T-helper 1 cell treated with Interleukin-12 subunit alpha and Interleukin-12 subunit beta and Interleukin-4 antibody, amounts not matched to agents 30 μg/mL and 1 μg/mL, for 36 hours (primary cell): ENCODE measurements around the gene ASXL3.

Experiments used
- H3K27ac Mint-ChIP-seq: one replicate; pipeline ENCODE4 v1.8.0; 2021; ENCODE audit warnings: mild to moderate bottlenecking, mixed read lengths
- H3K27me3 Mint-ChIP-seq: one replicate; pipeline ENCODE4 v1.8.0; 2021; ENCODE audit warnings: low read depth, mixed read lengths
- H3K36me3 Mint-ChIP-seq: one replicate; pipeline ENCODE4 v1.8.0; 2021; ENCODE audit warnings: low read depth, mixed read lengths
- H3K4me1 Mint-ChIP-seq: one replicate; pipeline ENCODE4 v1.8.0; 2021; ENCODE audit warnings: low read depth, mixed read lengths
- H3K4me3 Mint-ChIP-seq: one replicate; pipeline ENCODE4 v1.8.0; 2021; ENCODE audit warnings: mild to moderate bottlenecking, moderate library complexity, mixed read lengths
- H3K9me3 Mint-ChIP-seq: one replicate; pipeline ENCODE4 v1.8.0; 2021; ENCODE audit warnings: mixed read lengths

The ASXL3 gene

DNA sequence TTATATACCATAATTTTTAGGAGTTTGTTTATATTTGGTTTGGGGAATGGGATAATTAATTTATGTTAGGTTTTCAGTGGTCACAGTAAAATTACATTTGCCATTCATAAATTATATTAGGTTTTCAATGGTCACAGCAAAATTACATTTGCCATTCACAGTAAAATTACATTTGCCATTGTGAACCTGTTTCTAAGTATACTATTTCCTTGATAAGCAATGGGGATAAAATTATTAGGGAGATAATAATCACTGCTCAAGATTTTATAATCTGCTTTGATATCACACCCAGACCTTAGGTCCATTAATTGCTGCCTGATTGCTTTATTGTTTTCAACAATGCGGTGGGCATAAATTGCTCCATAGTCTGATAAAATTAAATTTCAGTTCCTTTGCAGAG, 124.6 kb downstream of the ASXL3 start:
- Mint-ChIP-seq H3K27ac (no peak overlapping the region), H3K27me3 (no peaks in the 10 kb centered on the region), H3K36me3 (no peaks in the 10 kb centered on the region), H3K4me1 (no peaks in the 10 kb centered on the region), H3K4me3 (no peak overlapping the region), H3K9me3 (no peaks in the 10 kb centered on the region)

DNA sequence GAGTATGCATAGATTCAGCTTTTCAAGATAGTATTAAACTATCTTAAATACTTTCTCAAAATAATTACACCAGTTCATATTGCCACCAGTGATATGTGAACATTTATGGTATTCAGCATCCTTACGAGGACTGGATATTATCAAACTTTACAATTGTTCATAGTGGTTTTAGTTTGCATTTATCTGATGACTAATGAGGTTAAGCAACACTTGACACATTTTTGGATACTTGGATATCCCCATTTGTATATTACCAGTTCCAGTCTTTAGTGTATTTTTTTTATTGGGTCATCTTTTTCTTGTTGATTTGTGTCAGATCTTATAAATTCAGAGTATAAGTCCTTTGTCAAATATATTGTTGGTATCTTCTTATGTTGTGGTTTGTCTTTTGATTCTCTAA, 128.4 kb downstream of the ASXL3 start:
- Mint-ChIP-seq H3K36me3 (no peaks in the 10 kb centered on the region), H3K4me3 (no peak overlapping the region), H3K27me3 (no peaks in the 10 kb centered on the region), H3K27ac (no peak overlapping the region), H3K4me1 (no peaks in the 10 kb centered on the region), H3K9me3 (no peaks in the 10 kb centered on the region)

DNA sequence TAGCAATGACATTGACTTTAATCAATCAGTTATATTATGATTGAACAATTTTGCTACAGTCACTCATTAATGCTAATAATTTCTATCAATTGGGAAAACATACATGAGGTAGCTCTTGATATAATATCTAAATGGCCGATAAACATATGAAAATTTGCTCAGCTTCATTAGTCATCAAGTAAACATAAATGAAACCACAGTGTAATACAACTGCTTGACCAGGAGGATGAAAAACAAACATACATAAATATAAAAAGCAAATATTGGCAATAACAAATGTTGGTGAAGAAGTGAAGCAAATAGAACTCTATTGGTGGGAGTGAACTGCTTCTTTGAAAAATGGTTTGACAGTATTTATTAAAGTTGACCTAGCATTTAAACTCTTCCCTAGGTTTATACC, 130.9 kb downstream of the ASXL3 start:
- H3K4me3 Mint-ChIP-seq, result no peak overlapping the region
- H3K36me3 Mint-ChIP-seq, result no peaks in the 10 kb centered on the region
- H3K4me1 Mint-ChIP-seq, result no peaks in the 10 kb centered on the region
- H3K27me3 Mint-ChIP-seq, result no peaks in the 10 kb centered on the region
- peaks cover 5% of the 10 kb centered on the region for H3K9me3 Mint-ChIP-seq
- no peak overlapping the region for H3K27ac Mint-ChIP-seq

DNA sequence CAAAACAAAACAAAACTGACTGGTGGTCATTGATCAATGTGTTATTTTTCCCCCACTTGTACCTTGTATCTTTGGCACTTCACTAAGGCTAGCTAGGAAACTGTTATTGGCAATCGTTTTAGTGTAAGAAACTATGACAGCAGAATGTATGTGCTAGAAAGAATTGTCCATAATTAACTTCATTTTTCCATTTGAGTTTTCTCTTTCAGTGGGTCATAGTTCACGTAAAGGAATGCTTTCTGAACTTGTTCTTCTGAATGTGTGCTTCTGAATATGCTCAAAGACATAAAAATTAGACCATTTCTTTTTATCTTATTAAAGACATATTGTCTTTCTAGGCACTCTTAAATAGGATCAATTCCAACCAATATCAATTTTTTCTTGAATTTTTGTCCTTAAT, 132.2 kb downstream of the ASXL3 start:
- H3K27me3 Mint-ChIP-seq, result no peaks in the 10 kb centered on the region
- peaks cover 13% of the 10 kb centered on the region for H3K9me3 Mint-ChIP-seq
- no peak overlapping the region for H3K4me3 Mint-ChIP-seq
- H3K27ac Mint-ChIP-seq, result no peak overlapping the region
- H3K36me3 Mint-ChIP-seq, result no peaks in the 10 kb centered on the region
- H3K4me1 Mint-ChIP-seq, result no peaks in the 10 kb centered on the region

DNA sequence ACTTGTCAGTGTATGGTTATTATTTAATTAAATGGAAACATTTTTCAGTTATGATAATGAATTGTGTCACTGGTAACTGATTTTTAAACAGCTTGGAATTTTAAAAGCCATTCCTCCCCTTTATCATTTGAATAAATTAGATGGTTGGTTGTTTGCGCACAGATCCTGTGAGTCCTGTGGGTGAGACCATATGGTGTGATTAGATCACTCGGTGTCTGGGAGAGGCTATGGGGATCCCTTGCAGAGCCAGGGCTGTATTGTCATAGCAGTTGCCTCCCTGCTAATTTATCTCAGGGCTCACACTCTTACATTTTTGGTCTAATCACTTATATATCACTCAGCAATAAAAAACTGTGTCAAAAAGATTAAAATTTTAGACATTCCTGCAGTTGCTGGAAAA, 133.5 kb downstream of the ASXL3 start:
- no peak overlapping the region for H3K4me3 Mint-ChIP-seq
- H3K27ac Mint-ChIP-seq, result no peak overlapping the region
- no peaks in the 10 kb centered on the region for H3K36me3 Mint-ChIP-seq
- peaks cover 13% of the 10 kb centered on the region for H3K9me3 Mint-ChIP-seq
- H3K27me3 Mint-ChIP-seq, result no peaks in the 10 kb centered on the region
- no peaks in the 10 kb centered on the region for H3K4me1 Mint-ChIP-seq

DNA sequence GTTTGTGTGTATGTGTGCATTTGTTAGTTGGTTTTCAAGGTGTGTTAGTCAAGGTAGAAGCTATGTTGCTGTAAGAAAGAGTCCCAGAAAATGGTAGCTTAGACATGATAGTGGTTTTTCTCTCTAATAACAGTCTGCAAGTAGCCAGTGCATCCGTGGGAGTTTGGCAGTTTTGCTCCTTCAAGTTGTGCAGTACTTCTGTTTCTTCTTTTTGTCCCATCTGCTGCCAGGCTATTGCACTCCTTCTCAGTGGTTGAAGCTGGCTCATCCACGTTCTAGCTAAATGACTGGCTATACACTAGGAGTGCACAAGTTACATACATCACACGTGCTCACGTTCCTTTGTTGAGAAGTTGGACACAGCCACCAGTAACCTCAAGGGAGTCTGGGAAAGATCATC, 134.7 kb downstream of the ASXL3 start:
- no peaks in the 10 kb centered on the region for H3K36me3 Mint-ChIP-seq
- no peak overlapping the region for H3K4me3 Mint-ChIP-seq
- no peak overlapping the region for H3K27ac Mint-ChIP-seq
- H3K9me3 Mint-ChIP-seq, result peaks cover 13% of the 10 kb centered on the region
- no peaks in the 10 kb centered on the region for H3K4me1 Mint-ChIP-seq
- no peaks in the 10 kb centered on the region for H3K27me3 Mint-ChIP-seq

DNA sequence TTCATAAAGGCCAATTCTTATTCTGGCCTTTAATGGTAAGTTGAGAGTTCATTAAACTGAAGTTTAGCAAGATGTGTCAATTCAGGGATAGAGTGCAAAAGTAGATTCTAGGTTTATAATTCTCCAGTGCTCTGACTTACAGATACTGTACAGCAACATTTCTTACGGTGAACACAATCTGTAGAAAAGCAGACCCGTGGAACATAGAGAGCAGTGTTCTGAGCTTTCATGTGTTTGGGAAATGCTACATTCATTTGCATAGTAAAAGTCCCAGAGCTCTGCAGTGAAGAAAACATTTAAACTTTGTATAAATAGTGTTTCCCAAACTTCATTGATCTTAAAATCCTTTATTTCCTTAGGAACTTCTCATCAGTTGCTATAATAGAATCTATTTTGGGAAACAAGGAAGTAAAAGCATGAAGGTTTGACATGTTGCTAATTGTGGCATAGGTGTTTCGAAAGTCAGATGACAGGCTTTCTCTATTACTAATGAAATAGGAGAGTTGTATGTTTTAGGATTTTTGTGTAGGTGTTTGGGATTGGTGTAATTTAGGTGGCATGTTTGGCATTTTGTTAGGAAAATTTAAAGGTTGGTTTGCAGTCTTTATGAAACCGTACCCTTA, 138.2 kb downstream of the ASXL3 start:
- no peak overlapping the region for H3K27ac Mint-ChIP-seq
- H3K27me3 Mint-ChIP-seq, result no peaks in the 10 kb centered on the region
- H3K4me3 Mint-ChIP-seq, result no peak overlapping the region
- no peaks in the 10 kb centered on the region for H3K36me3 Mint-ChIP-seq
- H3K4me1 Mint-ChIP-seq, result no peaks in the 10 kb centered on the region
- peaks cover 16% of the 10 kb centered on the region for H3K9me3 Mint-ChIP-seq

DNA sequence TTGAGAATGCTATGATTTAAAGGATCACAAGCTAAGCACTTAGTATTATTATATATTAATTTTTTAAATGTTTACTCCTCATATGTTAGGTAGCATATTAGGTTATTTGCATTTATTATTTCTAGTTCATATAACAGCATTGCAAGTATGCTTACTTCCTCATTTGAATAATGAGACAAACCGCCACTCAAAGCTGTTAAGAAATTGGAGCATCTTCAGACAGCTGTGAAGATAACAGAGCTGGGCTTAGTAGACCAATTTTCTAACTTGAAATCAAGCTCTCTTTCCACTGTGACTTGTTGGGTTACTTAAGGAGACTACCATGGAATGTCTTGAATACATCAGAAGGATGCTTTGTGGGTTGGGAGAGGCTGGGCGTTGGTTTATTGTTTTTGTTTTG, 139.3 kb downstream of the ASXL3 start:
- Mint-ChIP-seq H3K27me3 (no peaks in the 10 kb centered on the region), H3K4me3 (no peak overlapping the region), H3K36me3 (no peaks in the 10 kb centered on the region), H3K9me3 (peaks cover 16% of the 10 kb centered on the region), H3K4me1 (no peaks in the 10 kb centered on the region), H3K27ac (no peak overlapping the region)

DNA sequence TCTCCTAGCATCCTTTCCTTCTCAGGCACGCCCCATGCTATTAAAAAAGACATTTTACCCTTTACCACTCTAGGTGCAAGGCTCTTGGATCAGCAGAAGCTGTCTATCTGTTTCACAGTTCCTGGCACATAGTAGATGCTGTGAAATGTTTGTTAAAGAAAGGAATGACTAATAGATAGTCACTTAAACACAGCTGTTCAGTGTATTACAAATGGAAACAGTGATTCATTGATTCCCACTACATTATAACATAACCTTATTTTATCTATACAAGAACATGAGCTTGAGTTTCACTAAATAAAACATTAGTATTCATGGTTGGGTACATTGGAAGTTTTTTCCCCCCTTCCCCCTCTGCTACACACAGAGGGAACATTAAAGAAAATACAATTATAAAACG, 142.1 kb downstream of the ASXL3 start:
- Mint-ChIP-seq H3K4me1 (no peaks in the 10 kb centered on the region), H3K27me3 (no peaks in the 10 kb centered on the region), H3K27ac (no peak overlapping the region), H3K9me3 (peaks cover 3% of the 10 kb centered on the region), H3K36me3 (no peaks in the 10 kb centered on the region), H3K4me3 (no peak overlapping the region)

DNA sequence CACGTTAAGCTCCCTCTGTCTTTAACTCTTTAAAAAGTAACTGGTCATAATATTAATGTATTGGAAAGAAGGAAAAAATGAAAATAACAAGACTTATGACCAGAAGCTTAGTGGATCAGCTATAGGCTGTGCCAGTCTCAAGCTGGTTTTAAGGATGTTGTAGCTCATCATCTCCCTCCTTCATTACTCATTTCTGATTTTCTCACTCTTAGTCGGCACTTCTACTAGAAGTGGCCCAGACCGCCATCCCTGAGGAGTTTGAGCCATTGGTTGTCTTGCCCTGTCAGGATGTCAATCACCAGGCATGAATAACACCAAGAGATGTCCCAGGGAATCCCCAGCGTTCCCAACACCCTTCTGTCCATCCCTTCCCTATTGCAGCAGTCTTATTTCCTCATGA, 151.5 kb downstream of the ASXL3 start:
- H3K9me3 Mint-ChIP-seq, result no peaks in the 10 kb centered on the region
- H3K36me3 Mint-ChIP-seq, result no peaks in the 10 kb centered on the region
- no peak overlapping the region for H3K4me3 Mint-ChIP-seq
- no peaks in the 10 kb centered on the region for H3K27me3 Mint-ChIP-seq
- no peak overlapping the region for H3K27ac Mint-ChIP-seq
- no peaks in the 10 kb centered on the region for H3K4me1 Mint-ChIP-seq

DNA sequence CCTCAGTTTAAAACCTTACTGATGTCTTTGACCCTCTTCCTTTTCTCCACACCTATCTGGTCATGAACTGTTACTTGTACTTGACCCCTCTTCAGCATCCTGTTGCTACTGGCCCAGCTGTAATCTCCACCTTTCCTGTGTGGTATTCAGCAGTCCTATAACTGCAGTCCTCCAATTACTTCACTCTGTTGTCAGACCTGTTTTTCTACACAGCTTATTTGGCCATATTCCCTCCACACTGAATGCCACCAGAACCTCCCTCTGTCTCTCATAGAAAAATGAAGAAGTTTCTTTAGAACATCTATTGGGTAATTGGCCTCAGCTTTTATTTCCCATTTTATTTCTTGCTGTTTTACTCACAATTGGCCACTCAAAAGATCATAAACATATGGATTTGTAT, 155.4 kb downstream of the ASXL3 start:
- Mint-ChIP-seq H3K36me3 (no peaks in the 10 kb centered on the region), H3K9me3 (no peaks in the 10 kb centered on the region), H3K27me3 (no peaks in the 10 kb centered on the region), H3K4me1 (no peaks in the 10 kb centered on the region), H3K4me3 (no peak overlapping the region), H3K27ac (no peak overlapping the region)

DNA sequence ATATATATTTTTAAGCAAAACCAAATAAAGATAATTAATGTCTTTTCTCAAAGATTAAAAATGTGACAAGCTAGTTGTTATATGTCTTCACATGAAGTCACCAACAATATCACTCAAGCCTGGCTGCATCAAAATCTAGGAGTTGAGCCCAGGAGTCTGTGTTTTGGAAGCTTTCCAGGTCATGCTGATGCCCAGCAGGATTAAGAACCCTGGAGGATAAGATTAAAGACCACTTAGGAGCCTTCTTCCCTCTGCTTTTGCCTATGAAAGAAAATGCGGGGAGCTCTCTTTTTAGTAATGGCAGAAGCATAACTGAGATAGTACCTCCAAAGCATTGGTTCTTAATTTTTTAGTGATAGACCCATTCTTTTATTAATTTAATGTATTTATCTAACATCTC, 157.4 kb downstream of the ASXL3 start:
- Mint-ChIP-seq H3K9me3 (peaks cover 4% of the 10 kb centered on the region), H3K27me3 (no peaks in the 10 kb centered on the region), H3K36me3 (no peaks in the 10 kb centered on the region), H3K4me1 (no peaks in the 10 kb centered on the region), H3K4me3 (no peak overlapping the region), H3K27ac (no peak overlapping the region)

DNA sequence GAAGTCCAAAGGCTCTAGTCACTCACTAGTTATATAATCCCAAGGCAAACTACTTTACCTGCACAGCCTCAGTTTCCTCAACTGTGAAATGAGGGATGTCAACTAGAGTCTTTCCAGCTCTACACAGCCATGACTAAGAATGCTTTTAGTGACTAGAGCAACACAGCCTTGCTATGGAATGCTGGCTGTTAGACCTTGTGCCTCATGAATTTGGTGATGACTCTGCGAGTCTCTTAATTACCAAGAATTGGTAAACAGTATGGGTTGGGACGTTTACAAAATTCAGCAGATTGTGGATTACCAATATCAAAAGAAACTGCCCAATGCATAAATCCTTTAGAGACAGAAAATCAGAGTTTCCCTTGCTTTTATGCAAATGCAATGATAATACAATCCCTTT, 163.7 kb downstream of the ASXL3 start:
- Mint-ChIP-seq H3K4me1 (no peaks in the 10 kb centered on the region), H3K9me3 (peaks cover 10% of the 10 kb centered on the region), H3K36me3 (no peaks in the 10 kb centered on the region), H3K27ac (no peak overlapping the region), H3K27me3 (no peaks in the 10 kb centered on the region), H3K4me3 (no peak overlapping the region)

DNA sequence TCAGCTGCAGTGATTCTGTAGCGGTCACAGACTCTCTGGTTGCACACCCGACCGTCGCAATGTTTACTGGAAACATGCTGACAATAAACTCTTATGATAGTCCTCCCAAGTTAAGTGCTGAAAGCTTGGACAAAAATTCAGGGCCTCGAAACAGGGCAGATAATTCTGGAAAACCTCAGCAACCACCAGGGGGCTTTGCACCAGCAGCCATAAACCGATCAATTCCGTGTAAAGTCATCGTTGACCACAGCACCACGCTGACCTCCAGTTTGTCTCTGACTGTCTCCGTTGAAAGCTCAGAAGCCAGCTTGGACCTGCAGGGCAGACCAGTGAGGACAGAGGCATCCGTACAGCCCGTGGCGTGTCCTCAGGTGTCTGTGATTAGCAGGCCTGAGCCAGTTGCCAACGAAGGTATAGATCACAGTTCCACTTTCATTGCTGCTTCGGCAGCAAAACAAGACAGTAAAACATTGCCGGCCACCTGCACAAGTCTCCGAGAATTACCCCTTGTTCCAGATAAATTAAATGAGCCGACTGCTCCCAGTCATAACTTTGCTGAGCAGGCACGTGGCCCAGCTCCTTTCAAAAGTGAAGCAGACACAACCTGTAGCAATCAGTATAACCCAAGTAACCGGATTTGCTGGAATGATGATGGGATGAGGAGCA, 166.1 kb downstream of the ASXL3 start:
- no peak overlapping the region for H3K27ac Mint-ChIP-seq
- H3K4me1 Mint-ChIP-seq, result no peaks in the 10 kb centered on the region
- H3K36me3 Mint-ChIP-seq, result no peaks in the 10 kb centered on the region
- H3K4me3 Mint-ChIP-seq, result no peak overlapping the region
- H3K9me3 Mint-ChIP-seq, result peaks cover 10% of the 10 kb centered on the region
- no peaks in the 10 kb centered on the region for H3K27me3 Mint-ChIP-seq

DNA sequence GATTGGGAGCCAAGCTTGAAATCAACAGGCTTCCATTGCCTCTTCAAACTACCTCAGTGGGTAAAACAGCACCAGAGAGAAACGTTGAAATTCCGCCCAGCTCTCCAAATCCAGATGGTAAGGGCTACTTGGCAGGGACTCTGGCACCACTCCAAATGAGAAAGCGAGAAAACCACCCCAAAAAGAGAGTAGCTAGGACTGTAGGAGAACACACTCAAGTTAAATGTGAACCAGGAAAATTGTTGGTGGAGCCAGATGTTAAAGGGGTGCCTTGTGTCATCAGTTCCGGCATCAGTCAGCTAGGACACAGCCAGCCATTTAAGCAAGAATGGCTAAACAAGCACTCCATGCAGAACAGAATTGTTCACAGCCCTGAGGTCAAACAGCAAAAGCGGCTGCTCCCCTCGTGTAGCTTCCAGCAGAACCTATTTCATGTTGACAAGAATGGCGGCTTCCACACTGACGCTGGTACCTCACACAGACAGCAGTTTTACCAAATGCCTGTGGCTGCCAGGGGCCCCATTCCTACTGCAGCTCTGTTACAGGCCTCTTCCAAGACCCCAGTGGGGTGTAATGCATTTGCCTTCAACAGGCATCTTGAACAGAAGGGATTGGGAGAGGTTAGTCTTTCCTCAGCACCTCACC, 167.3 kb downstream of the ASXL3 start:
- Mint-ChIP-seq H3K27ac (no peak overlapping the region), H3K4me3 (no peak overlapping the region), H3K9me3 (peaks cover 6% of the 10 kb centered on the region), H3K36me3 (no peaks in the 10 kb centered on the region), H3K27me3 (no peaks in the 10 kb centered on the region), H3K4me1 (no peaks in the 10 kb centered on the region)
